Lung microvascular endothelial cell (primary cell): ENCODE results near the gene C6orf89. TPM values are rescaled to one million over a fixed set of nuclear protein-coding genes. Genes with fewer than 3 reads are reported as not detected.

ENCODE experiments used
- DNase-seq, 2 donors: peaks; one replicate each; pipeline versions ENCODE4 v3.0.0 to v3.0.0-alpha.2; 2010; ENCODE audit warnings: low read depth in 2 of 2
- total RNA-seq: library from RNA; depleted of rRNA; stranded (reverse); fragments of >200 nt; gene quantifications from 2 replicates; pipeline ENCODE4 v1.2.1, GENCODE V29; 2014

Gene C6orf89
- total RNA-seq, 1 donor from 2014 or later = 21.2 TPM

DNA sequence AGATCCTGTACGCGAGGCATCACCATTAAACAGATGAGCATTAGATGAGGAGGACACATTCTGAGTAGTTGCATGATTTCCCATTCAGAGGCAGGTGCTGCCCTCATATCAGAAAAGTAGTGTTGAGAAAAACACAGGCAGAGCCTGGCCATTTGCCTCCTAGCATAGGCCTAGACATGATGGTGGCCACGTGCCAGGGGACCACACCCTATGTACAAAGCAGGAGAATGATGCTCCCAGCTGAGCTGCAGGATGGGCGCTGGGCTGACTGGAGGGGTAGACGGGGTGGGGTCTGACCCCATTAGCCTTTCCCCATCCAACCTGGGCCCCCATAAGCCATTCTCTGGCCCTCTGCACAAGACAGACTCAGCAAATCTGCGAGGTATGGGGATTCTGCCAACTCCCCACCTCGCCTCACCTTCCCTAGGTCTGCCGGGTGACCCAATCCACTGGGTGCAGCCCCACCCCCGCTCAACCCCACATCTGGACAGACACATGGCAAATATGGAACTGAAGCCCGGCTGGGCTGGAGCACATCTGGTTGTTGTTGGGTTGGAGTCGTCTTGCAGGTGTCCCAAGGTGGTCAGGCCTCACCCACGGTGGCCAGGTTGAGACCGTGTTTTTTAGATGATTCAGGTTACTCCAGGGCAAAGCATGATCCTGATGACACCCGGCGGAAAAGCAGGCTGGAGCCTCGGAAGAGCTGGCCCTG lies 82.7 kb downstream of the C6orf89 start:
- no peak for DNase-seq

GRCh38 chr6:36969240-36969691 lies 83.5 kb downstream of the C6orf89 start:
- DNase-seq = no peak

DNA sequence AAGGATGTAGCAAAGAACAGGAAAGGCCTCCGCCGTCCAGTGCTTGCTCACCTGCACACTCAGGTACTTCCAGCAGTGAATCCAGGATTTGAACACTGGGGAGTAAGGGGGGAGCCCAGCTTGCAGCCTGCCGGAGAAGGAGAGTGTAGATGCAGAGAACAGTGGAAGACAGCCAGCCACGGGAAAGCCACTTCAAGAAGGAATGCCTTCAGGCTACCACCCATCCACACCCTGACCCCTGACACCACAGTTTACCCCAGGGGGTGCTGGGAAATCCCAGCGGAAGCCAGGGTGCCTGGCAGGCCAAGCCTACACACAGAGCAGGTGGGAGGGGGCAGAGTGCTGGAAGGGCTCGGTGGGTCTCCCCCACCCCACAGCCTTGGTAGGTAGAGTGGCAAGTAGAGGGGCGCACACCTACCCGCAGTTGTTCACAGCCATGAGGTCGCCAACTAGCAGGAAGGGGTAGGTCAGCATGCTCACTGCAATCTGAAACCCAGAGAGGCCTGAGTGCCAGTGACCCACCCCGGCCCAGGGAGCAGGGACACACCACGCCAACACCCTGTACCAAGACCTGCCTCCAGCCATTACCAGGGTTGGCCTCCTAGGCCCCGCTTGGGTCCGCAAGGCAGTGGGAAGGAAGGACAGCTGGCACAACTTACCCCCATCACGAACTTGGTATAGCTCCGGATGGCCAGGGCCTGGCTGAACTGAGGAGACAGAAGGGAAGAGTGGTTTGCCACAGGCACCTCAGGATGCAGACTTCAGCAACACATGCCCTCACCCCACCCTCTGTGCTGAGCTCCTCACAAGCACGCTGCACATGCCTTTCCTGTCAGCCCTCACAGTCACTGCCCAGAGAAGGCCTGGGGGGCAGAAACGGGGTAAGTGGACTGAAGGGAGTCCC lies 84.5 kb downstream of the C6orf89 start:
- no peak for DNase-seq

- no peak for DNase-seq
Measured at GRCh38 chr6:36970892-36971842, 85.4 kb downstream of the C6orf89 start.

- no peak for DNase-seq
Measured at GRCh38 chr6:36971921-36972673, 86.3 kb downstream of the C6orf89 start.

DNA sequence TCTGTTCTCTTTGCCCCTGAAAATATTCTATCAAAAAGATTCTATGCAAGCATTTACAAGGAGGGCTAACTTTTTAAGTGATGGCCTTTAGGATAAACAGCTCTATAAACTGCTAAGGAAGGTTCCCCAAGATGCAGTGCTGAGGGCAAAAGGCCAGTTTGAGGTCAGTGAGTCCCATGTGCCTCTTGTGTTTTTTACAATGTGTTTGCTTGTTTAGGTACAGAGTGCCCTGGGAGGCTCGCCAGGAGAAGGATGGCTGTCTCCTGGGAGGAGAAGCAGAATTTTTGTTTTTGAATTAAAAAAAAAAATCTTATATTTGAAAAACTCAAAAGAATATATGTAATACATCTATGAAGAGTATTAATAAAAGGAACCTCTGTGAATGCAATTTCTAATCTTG lies 87.4 kb downstream of the C6orf89 start:
- no peak for DNase-seq

- DNase-seq = no peak
Measured at GRCh38 chr6:36973647-36974046, 87.9 kb downstream of the C6orf89 start.

DNA sequence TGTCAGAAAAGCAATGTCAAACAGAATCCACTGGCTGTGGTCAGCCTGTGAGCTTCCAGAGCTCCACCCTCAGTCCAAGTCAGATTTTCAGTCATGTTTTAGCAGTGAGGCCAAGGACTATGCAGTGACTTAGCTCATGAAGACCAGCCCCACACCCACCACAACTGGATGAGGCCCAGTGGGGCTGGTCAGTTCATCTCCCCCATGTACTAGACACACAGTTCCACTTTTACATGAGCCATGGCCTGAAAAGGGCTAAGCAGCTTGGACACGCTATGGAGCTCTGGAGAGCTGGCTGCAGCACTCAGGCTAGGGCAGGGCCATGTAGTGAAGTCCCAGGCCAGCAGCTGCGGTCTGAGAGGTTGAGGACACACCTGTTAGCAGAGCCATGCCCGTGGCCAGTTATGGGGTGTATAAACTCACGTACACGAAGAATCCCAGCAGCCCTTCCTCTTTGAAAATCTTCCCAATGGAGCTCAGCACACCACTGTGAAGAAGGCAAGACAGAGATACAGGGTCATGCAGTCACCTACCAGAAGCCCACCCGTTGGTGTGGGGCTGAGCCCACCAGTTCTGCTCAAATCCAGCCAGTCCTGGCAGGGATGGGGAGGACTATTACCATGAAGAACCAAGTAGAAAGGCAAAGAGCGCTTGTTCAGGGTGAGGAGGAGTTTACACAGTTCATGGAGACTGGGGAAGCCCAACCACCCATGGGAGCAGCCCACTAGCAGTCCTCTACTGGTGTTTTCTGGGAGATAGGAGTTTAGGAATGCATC lies 89.7 kb downstream of the C6orf89 start:
- no peak for DNase-seq

DNA sequence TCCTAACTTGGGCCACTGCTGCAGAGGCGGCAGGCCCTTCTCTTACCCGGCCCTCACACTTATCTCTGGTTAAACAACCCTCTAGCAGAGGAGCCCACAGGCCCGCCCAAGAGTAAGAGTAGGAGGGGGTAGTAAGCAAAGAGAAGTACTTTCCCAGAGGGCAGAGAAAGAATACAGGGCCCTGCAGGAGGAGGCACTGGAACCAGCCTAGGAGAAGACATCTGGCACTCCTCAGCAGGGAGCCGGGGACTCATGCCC lies 90.2 kb downstream of the C6orf89 start:
- DNase-seq = no peak

DNA sequence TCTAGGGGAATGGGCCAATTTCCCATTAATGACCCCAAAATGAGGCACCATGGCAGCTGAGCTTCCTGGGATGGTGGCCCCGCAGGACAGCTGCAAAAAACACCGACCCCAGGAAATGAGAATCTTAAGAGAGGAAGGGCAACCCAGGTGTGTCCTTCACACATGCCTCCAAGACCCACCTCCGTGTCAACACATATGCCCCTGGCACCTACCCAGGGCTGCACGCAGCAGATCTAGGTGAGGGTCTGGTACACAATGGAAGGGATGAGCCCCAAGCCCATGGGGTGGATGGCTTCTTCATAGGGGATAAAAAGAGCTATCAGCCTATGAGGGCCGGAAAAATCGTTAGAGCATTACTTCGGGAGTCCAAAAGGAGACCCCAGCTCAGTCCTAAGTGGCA lies 90.8 kb downstream of the C6orf89 start:
- no peak for DNase-seq

- no peak for DNase-seq
Measured at GRCh38 chr6:36976931-36977330, 91.2 kb downstream of the C6orf89 start.

DNA sequence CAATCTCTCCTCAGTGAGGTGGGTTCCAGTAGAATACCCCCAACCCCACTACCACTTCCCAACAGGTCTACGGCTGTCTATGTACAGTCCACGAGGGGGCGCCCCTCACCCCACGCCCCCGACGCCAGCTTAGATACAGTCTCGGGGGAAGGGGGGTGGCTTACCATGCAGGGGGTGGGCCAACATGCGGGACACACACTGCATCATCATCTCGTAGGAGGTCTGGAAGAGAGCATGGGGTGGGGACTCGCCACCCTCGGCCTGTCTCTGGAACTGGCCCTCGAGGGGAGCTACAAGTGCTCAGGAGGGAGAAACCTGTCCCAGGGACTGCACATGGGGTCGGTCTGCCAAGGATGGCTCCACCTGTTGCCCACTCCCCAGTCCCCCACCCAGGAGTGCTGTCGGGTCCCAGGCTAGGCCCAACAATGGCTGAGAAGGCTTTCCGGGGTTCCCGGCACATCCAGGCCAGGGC lies 91.8 kb downstream of the C6orf89 start:
- DNase-seq = peak; percentile 32 to 44

Other genes with a start within 250 kb of the C6orf89 start
- 64.1 and 90.7 TPM in 2 replicates for gene CDKN1A, start 207.2 kb upstream of the C6orf89 start, total RNA-seq
- gene RAB44, start 188.1 kb upstream of the C6orf89 start, total RNA-seq = not detected in 2 replicates
- gene CPNE5, start 46.5 kb upstream of the C6orf89 start, total RNA-seq = 1.2 and 5.7 TPM in 2 replicates
- 20.4 and 20.7 TPM in 2 replicates for gene PPIL1, start 11.1 kb upstream of the C6orf89 start, total RNA-seq
- 0.22 TPM in 1 of 2 replicates, not detected in the other for gene PI16, start 68.8 kb downstream of the C6orf89 start, total RNA-seq
- gene MTCH1, start 100.2 kb downstream of the C6orf89 start, total RNA-seq = 183 and 192 TPM in 2 replicates
- gene FGD2, start 119.7 kb downstream of the C6orf89 start, total RNA-seq = not detected in 2 replicates